HL-60 (cell line): ENCODE results near the gene TBX15.

Source experiments
- DNase-seq, 2 experiments: peaks; one replicate each; pipeline ENCODE4 v3.0.0-alpha.2; 2010 to 2020; ENCODE audit warnings: low read depth in 1 of 2, low spot score in 1 of 2
- H3K27ac ChIP-seq: fragments of 250-450 bp; sonication (Bioruptor Pico); replicated peaks from 2 replicates; pipeline ENCODE4 v1.5.1; 2020; ENCODE audit warnings: mild to moderate bottlenecking, moderate library complexity
- H3K27me3 ChIP-seq: fragments of 250-450 bp; sonication (Bioruptor Pico); 2 replicates; pipeline ENCODE4 v1.5.1; 2021; ENCODE audit warnings: mild to moderate bottlenecking, moderate library complexity; ENCODE audit not compliant: insufficient read depth, poor library complexity, severe bottlenecking
- H3K4me3 ChIP-seq: replicated peaks from 2 replicates; pipeline ENCODE4 v1.5.1; 2011; ENCODE audit warnings: mild to moderate bottlenecking, control low read depth, low read length; ENCODE audit not compliant: insufficient read depth
- CTCF ChIP-seq: IDR thresholded peaks from one replicate; pipeline ENCODE4 v1.5.1; 2011; ENCODE audit warnings: low read length, control low read depth, inconsistent platforms; ENCODE audit not compliant: insufficient read depth
- GABPA ChIP-seq: IDR thresholded peaks from 2 replicates; pipeline ENCODE4 v1.6.1; 2012; ENCODE audit warnings: low read depth
- POLR2AphosphoS5 ChIP-seq: IDR thresholded peaks from 2 replicates; pipeline ENCODE4 v1.6.1; 2012; ENCODE audit warnings: low read depth
- SPI1 ChIP-seq: IDR thresholded peaks from 2 replicates; pipeline ENCODE4 v1.6.1; 2012; ENCODE audit warnings: low read depth, mild to moderate bottlenecking, borderline replicate concordance
- TF ChIP-seq, protein P1 (sequence below): IDR thresholded peaks from 2 replicates; pipeline ENCODE4 v1.6.1; 2012; ENCODE audit warnings: low read depth; ENCODE audit not compliant: insufficient replicate concordance

Gene TBX15

DNA sequence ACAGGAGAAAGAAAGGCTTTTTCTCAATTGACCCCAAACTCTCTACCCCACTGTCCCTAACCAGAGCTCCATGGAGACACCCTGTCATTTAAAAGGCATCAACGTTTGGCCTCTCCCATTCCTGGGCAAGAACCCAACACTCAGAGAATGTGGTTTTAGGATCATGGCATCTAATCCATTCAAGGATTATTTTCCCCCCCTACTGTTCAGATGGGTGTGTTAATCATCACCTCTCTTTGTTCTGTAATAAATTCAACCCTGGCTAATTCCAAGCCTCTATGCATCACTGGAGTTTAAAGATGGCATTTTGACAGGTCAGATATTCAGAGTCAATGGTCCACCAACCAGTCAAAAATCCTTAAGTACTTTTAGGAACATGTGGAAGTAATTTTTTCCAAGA, 42.7 kb downstream of the TBX15 start:
- Histone ChIP-seq H3K27ac (no peak overlapping the region), H3K27me3 (peaks cover 10% of the 10 kb centered on the region), H3K4me3 (no peak overlapping the region)
- DNase-seq: no peak
- TF ChIP-seq SPI1 (no peak), CTCF (no peak), POLR2AphosphoS5 (no peak), GABPA (no peak)
- TF ChIP-seq, protein P1, sequence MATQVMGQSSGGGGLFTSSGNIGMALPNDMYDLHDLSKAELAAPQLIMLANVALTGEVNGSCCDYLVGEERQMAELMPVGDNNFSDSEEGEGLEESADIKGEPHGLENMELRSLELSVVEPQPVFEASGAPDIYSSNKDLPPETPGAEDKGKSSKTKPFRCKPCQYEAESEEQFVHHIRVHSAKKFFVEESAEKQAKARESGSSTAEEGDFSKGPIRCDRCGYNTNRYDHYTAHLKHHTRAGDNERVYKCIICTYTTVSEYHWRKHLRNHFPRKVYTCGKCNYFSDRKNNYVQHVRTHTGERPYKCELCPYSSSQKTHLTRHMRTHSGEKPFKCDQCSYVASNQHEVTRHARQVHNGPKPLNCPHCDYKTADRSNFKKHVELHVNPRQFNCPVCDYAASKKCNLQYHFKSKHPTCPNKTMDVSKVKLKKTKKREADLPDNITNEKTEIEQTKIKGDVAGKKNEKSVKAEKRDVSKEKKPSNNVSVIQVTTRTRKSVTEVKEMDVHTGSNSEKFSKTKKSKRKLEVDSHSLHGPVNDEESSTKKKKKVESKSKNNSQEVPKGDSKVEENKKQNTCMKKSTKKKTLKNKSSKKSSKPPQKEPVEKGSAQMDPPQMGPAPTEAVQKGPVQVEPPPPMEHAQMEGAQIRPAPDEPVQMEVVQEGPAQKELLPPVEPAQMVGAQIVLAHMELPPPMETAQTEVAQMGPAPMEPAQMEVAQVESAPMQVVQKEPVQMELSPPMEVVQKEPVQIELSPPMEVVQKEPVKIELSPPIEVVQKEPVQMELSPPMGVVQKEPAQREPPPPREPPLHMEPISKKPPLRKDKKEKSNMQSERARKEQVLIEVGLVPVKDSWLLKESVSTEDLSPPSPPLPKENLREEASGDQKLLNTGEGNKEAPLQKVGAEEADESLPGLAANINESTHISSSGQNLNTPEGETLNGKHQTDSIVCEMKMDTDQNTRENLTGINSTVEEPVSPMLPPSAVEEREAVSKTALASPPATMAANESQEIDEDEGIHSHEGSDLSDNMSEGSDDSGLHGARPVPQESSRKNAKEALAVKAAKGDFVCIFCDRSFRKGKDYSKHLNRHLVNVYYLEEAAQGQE: no peak

GRCh38 chr1:118944546-118944945, 43.6 kb downstream of the TBX15 start:
- Histone ChIP-seq H3K27me3 (peaks cover 10% of the 10 kb centered on the region), H3K27ac (no peak overlapping the region), H3K4me3 (no peak overlapping the region)
- no peak for TF ChIP-seq GABPA
- TF ChIP-seq, protein P1: no peak
- TF ChIP-seq SPI1: no peak
- TF ChIP-seq POLR2AphosphoS5: no peak
- no peak for TF ChIP-seq CTCF
- DNase-seq: no peak

GRCh38 chr1:118944133-118944532, 44.0 kb downstream of the TBX15 start:
- H3K27me3 ChIP-seq: peaks cover 10% of the 10 kb centered on the region
- DNase-seq: no peak
- no peak overlapping the region for H3K27ac ChIP-seq
- H3K4me3 ChIP-seq: no peak overlapping the region
- TF ChIP-seq SPI1: no peak
- TF ChIP-seq, protein P1: no peak
- no peak for TF ChIP-seq GABPA
